Activated CD8-positive, alpha-beta memory T cell treated with anti-CD3 and anti-CD28 coated beads for 36 hours (primary cell): Measurements from ENCODE around the gene SNAP29. TPM values are rescaled to one million over a fixed set of nuclear protein-coding genes. Genes with fewer than 3 reads are reported as not detected.
"Not testable (repeated sequence)": the region's sequence is repeated elsewhere in the genome, so short reads cannot be mapped to it uniquely, and the experiment has no call there.

Experiments used
- CTCF ChIA-PET: fragments of 350-600 bp; sonication (Branson Sonifier 250); formaldehyde crosslinking; loops from one replicate; lab custom pipeline; 2021; ENCODE audit warnings: antibody characterized with exemption; lab: Charles Lee
- POLR2A ChIA-PET: fragments of 350-600 bp; sonication (Branson Sonifier 250); formaldehyde crosslinking; loops from one replicate; lab custom pipeline; 2021; ENCODE audit warnings: antibody characterized with exemption; lab: Charles Lee
- total RNA-seq, 2 experiments: library from RNA; stranded (reverse); gene quantifications; one replicate each; pipeline ENCODE4 v1.2.3, GENCODE V29; 2021

SNAP29 gene
- total RNA-seq, 2 experiments from 2014 or later = 20.2 to 20.7 TPM

- ChIA-PET POLR2A (interaction anchor here (0.7 kb wide), 1 partner anchor 21 kb away, joined by 3 read pairs; no protein-coding TSS in a partner anchor), CTCF (interaction anchor here (0.8 to 1.2 kb wide), 3 partner anchors 14 to 52 kb away, joined by 3 read pairs; no protein-coding TSS in a partner anchor)
Observed at GRCh38 chr22:20937794-20938671, 79.2 kb downstream of the SNAP29 start.

GRCh38 chr22:20939457-20940185 lies 80.8 kb downstream of the SNAP29 start:
- CTCF ChIA-PET = interaction anchor here (0.6 to 0.7 kb wide), 2 partner anchors 13 to 17 kb away, joined by 3 read pairs; no protein-coding TSS in a partner anchor
- POLR2A ChIA-PET = not testable (repeated sequence)

- ChIA-PET CTCF (interaction anchor here (0.6 to 0.7 kb wide), 2 partner anchors 13 to 16 kb away, joined by 3 read pairs; no protein-coding TSS in a partner anchor), POLR2A (no interaction called here)
Observed at GRCh38 chr22:20940186-20940651, 81.4 kb downstream of the SNAP29 start.

Other genes with a start within 250 kb of the SNAP29 start
- not detected for gene SERPIND1, start 84.9 kb upstream of the SNAP29 start, total RNA-seq
- gene PI4KA, start 196 bp upstream of the SNAP29 start, total RNA-seq = 10 to 100 TPM; 57.9 to 59.0 TPM
- gene CRKL, start 58.4 kb downstream of the SNAP29 start, total RNA-seq = 10 to 100 TPM; 85.3 to 86.2 TPM
- gene AIFM3, start 108.2 kb downstream of the SNAP29 start, total RNA-seq = under 1 TPM in 1 of 2 experiments, not detected in 1; 0.08 TPM
- 10 to 100 TPM; 62.6 to 74.2 TPM for gene LZTR1, start 123.3 kb downstream of the SNAP29 start, total RNA-seq
- 10 to 100 TPM; 35.3 to 39.2 TPM for gene THAP7, start 143.1 kb downstream of the SNAP29 start, total RNA-seq
- gene P2RX6, start 156.2 kb downstream of the SNAP29 start, total RNA-seq = under 1 TPM; 0.38 to 0.40 TPM
- gene SLC7A4, start 173.6 kb downstream of the SNAP29 start, total RNA-seq = under 1 TPM; 0.19 to 0.61 TPM
- gene LRRC74B, start 186.9 kb downstream of the SNAP29 start, total RNA-seq = not detected